SK-N-SH treated with all-trans-retinoic acid at 6 μM for 48 hours (cell line): ENCODE results near the gene SLC16A12.

ENCODE experiments used
- ATAC-seq: fragments of 200-7000 bp; cut with Tn5 transposase; 3 replicates; pipeline ENCODE4 v1.9.1; 2020; ENCODE audit warnings: mild to moderate bottlenecking, moderate library complexity
- BACH2 ChIP-seq: fragments of 250-450 bp; sonication (Bioruptor Pico); IDR thresholded peaks from 2 replicates; pipeline ENCODE4 v1.9.0; 2021; ENCODE audit warnings: mild to moderate bottlenecking, borderline replicate concordance
- CSDC2 ChIP-seq: fragments of 250-450 bp; sonication (Bioruptor Pico); IDR thresholded peaks from 2 replicates; pipeline ENCODE4 v1.5.0; 2020; ENCODE audit warnings: mild to moderate bottlenecking, moderate library complexity
- CSRNP3 ChIP-seq: fragments of 250-450 bp; sonication (Bioruptor Pico); IDR thresholded peaks from 2 replicates; pipeline ENCODE4 v1.5.1; 2021; ENCODE audit warnings: mild to moderate bottlenecking, moderate library complexity
- ESRRG ChIP-seq: fragments of 250-450 bp; sonication (Bioruptor Pico); IDR thresholded peaks from 2 replicates; pipeline ENCODE4 v1.6.1; 2021; ENCODE audit warnings: mild to moderate bottlenecking
- ISL1 ChIP-seq: fragments of 250-450 bp; sonication (Bioruptor Pico); IDR thresholded peaks from 2 replicates; pipeline ENCODE4 v2.1.2; 2022; ENCODE audit warnings: mild to moderate bottlenecking, moderate library complexity
- OSR1 ChIP-seq: fragments of 250-450 bp; sonication (Bioruptor Pico); IDR thresholded peaks from 2 replicates; pipeline ENCODE4 v1.8.0; 2022; ENCODE audit warnings: moderate library complexity, mild to moderate bottlenecking, inconsistent platforms
- PPARA ChIP-seq: fragments of 250-450 bp; sonication (Bioruptor Pico); IDR thresholded peaks from 2 replicates; pipeline ENCODE4 v1.5.0; 2020; ENCODE audit warnings: mild to moderate bottlenecking, borderline replicate concordance
- RARB ChIP-seq: fragments of 250-450 bp; sonication (Bioruptor Pico); IDR thresholded peaks from 2 replicates; pipeline ENCODE4 v1.8.0; 2021; ENCODE audit warnings: mild to moderate bottlenecking, moderate library complexity
- SNAI2 ChIP-seq: fragments of 250-450 bp; sonication (Bioruptor Pico); IDR thresholded peaks from 2 replicates; pipeline ENCODE4 v1.5.0; 2020; ENCODE audit warnings: mild to moderate bottlenecking, moderate library complexity
- TCF4 ChIP-seq: fragments of 250-450 bp; sonication (Bioruptor Pico); IDR thresholded peaks from 2 replicates; pipeline ENCODE4 v1.8.0; 2021; ENCODE audit warnings: mild to moderate bottlenecking, moderate library complexity, borderline replicate concordance
- TOX ChIP-seq: fragments of 250-450 bp; sonication (Bioruptor Pico); IDR thresholded peaks from 2 replicates; pipeline ENCODE4 v1.8.0; 2021; ENCODE audit warnings: mild to moderate bottlenecking, moderate library complexity, borderline replicate concordance
- ZC3H10 ChIP-seq: fragments of 250-450 bp; sonication (Bioruptor Pico); IDR thresholded peaks from 2 replicates; pipeline ENCODE4 v1.5.1; 2021; ENCODE audit warnings: mild to moderate bottlenecking, moderate library complexity
- ZFP3 ChIP-seq: fragments of 250-450 bp; sonication (Bioruptor Pico); IDR thresholded peaks from 2 replicates; pipeline ENCODE4 v1.5.0; 2020; ENCODE audit warnings: mild to moderate bottlenecking, moderate library complexity
- ZFP30 ChIP-seq: fragments of 450-650 bp; formaldehyde crosslinking; IDR thresholded peaks from 2 replicates; pipeline ENCODE4 v1.5.0; 2022; ENCODE audit warnings: mild to moderate bottlenecking, moderate library complexity
- ZNF565 ChIP-seq: fragments of 450-650 bp; formaldehyde crosslinking; conservative IDR thresholded peaks from 2 replicates; pipeline ENCODE4 v1.5.0; 2020; ENCODE audit warnings: low read depth, mild to moderate bottlenecking, moderate library complexity
- ZNF70 ChIP-seq: fragments of 450-650 bp; formaldehyde crosslinking; IDR thresholded peaks from 2 replicates; pipeline ENCODE4 v1.5.0; 2020; ENCODE audit warnings: mild to moderate bottlenecking, moderate library complexity
- ZNF8 ChIP-seq: fragments of 450-650 bp; formaldehyde crosslinking; IDR thresholded peaks from 2 replicates; pipeline ENCODE4 v1.5.0; 2020; ENCODE audit warnings: mild to moderate bottlenecking, moderate library complexity
- TF ChIP-seq, protein P1 (sequence below): fragments of 250-450 bp; sonication (Bioruptor Pico); IDR thresholded peaks from 2 replicates; pipeline ENCODE4 v1.5.0; 2020; ENCODE audit warnings: mild to moderate bottlenecking, moderate library complexity
- TF ChIP-seq, protein P2 (sequence below): fragments of 250-450 bp; sonication (Bioruptor Pico); IDR thresholded peaks from 2 replicates; pipeline ENCODE4 v1.8.0; 2021; ENCODE audit warnings: low read depth, mild to moderate bottlenecking, moderate library complexity, borderline replicate concordance
- TF ChIP-seq, protein P3 (sequence below): fragments of 250-450 bp; sonication (Bioruptor Pico); IDR thresholded peaks from 2 replicates; pipeline ENCODE4 v1.8.0; 2020; ENCODE audit warnings: mild to moderate bottlenecking, moderate library complexity, borderline replicate concordance

SLC16A12 gene

DNA sequence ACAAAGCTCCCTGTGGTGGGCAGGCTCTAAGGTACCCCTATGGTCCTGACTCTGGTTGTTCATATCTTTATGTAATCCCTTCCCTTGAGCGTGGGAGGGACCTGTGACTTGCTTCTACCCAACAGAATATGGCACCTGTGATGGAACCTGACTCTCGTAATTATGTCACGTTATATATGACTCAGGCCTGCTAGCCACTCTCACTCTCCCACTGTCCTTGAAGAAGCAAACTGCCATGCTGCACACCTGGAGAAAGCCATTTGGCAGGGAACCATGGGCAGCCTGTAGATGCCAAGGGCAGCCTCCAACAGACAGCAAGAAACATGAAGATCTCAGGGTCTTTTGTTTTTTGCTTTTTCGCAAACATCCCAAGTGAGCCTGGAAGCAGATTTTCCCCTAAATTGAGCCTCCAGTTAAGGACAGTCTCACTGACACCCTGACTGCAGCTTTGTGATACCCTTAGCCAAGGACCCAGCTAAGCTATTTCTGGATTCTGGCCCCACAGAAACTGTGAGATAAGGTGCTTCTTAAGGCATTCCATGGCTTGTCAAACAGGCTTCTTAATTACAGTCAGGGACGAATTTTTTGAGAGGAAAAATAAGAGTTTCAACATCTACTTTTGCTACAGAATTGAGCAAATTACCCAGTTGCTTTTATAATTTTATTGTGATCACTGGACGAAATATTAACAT lies 71.4 kb downstream of the SLC16A12 start:
- no peak for ATAC-seq
- TF ChIP-seq, protein P1, sequence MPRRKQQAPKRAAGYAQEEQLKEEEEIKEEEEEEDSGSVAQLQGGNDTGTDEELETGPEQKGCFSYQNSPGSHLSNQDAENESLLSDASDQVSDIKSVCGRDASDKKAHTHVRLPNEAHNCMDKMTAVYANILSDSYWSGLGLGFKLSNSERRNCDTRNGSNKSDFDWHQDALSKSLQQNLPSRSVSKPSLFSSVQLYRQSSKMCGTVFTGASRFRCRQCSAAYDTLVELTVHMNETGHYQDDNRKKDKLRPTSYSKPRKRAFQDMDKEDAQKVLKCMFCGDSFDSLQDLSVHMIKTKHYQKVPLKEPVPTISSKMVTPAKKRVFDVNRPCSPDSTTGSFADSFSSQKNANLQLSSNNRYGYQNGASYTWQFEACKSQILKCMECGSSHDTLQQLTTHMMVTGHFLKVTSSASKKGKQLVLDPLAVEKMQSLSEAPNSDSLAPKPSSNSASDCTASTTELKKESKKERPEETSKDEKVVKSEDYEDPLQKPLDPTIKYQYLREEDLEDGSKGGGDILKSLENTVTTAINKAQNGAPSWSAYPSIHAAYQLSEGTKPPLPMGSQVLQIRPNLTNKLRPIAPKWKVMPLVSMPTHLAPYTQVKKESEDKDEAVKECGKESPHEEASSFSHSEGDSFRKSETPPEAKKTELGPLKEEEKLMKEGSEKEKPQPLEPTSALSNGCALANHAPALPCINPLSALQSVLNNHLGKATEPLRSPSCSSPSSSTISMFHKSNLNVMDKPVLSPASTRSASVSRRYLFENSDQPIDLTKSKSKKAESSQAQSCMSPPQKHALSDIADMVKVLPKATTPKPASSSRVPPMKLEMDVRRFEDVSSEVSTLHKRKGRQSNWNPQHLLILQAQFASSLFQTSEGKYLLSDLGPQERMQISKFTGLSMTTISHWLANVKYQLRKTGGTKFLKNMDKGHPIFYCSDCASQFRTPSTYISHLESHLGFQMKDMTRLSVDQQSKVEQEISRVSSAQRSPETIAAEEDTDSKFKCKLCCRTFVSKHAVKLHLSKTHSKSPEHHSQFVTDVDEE: no peak
- no peak for TF ChIP-seq ZFP3 (CRISPR knock-in tag)
- TF ChIP-seq, all 23 proteins: peak for 0

DNA sequence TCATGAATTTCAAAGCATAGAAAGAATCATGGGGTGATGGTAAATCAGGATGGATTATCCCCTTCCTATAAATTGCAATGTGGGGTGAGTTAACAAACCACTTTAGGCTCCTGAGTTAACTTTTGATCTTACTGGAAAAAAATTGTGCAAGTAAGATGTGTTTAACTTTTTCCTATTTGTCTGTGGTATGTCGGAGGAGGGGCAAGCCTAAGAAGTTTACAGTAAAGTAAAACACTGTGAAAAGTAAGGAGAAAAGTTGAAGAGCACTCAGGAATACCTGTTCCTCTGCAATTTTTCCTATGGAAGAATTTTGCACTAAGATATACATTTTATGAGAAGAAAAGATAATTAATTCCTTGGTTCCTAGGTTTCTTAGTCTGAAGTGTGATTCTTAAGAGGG lies 76.6 kb downstream of the SLC16A12 start:
- TF ChIP-seq PPARA (CRISPR knock-in tag) (no peak), ZC3H10 (CRISPR knock-in tag) (no peak)
- peak; percentile 33; the same call in 2 of the 3 replicates for ATAC-seq

DNA sequence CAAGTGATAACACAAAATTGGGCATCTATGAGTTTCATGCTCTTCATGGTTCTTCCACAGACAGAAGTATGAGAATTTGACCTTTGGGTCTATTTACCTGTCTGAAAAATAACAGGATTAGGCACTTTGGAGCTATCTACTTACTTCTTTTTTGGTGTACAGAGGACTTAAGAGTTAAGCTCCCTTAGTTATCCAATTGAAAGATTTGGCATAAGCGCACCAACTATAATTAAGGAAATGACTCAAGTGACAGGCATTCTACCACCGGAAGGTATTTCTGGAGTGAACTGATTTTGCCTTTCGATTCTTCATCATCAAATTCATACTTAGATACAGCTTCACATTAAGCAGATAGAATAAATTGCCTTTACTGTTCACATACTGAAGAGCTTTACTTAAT lies 77.1 kb downstream of the SLC16A12 start:
- TF ChIP-seq CSDC2 (CRISPR knock-in tag): no peak
- no peak for TF ChIP-seq CSRNP3 (CRISPR knock-in tag)
- no peak for TF ChIP-seq OSR1 (CRISPR knock-in tag)
- TF ChIP-seq ZNF70 (CRISPR knock-in tag): no peak
- TF ChIP-seq PPARA (CRISPR knock-in tag): no peak
- TF ChIP-seq, protein P2, sequence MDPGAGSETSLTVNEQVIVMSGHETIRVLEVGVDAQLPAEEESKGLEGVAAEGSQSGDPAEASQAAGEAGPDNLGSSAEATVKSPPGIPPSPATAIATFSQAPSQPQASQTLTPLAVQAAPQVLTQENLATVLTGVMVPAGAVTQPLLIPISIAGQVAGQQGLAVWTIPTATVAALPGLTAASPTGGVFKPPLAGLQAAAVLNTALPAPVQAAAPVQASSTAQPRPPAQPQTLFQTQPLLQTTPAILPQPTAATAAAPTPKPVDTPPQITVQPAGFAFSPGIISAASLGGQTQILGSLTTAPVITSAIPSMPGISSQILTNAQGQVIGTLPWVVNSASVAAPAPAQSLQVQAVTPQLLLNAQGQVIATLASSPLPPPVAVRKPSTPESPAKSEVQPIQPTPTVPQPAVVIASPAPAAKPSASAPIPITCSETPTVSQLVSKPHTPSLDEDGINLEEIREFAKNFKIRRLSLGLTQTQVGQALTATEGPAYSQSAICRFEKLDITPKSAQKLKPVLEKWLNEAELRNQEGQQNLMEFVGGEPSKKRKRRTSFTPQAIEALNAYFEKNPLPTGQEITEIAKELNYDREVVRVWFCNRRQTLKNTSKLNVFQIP (CRISPR knock-in tag): no peak
- no peak for TF ChIP-seq ZNF565 (CRISPR knock-in tag)
- TF ChIP-seq ZNF8 (CRISPR knock-in tag): no peak
- ATAC-seq: peak; percentile 86

DNA sequence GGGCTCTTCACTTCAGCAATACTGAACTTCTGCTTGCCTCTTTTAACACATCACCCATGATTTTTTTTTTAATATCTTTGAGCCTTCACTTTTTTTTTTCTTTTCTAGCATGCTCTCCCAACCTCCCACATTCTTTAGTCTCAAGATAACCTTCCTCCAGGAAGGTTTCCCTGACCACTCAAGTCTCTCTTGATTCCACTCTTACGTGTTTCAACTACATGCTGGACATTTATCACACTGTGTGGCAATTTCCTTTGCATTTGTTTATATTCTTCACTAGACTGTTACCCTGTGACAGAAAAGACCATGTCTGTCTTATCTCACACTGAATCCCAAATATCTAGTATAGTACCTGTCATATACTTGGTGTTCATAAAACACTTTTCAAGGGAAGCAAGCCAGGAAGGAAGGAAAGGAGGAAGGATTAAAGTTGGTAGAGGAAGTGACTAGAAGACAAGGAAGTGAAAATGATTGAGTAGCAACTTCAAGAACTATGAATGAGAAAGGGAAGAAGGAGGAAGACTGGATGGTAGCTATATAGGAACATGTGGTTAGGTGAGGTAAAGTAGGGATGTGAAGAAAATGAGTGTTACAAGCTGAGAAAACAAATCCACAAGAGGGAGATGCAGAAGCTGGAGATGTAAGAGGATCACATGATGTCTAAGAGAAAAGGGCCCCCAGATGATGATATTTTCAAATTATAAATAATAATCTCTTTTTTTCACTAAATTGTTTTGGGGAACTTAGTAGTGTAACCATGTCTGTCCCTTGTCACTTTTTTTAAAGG lies 80.6 kb downstream of the SLC16A12 start:
- TF ChIP-seq OSR1 (CRISPR knock-in tag) (no peak), ISL1 (no peak), ZFP3 (CRISPR knock-in tag) (no peak), TOX (CRISPR knock-in tag) (no peak), BACH2 (CRISPR knock-in tag) (no peak), SNAI2 (CRISPR knock-in tag) (no peak), TCF4 (CRISPR knock-in tag) (no peak), ZNF70 (CRISPR knock-in tag) (no peak), ZC3H10 (CRISPR knock-in tag) (no peak), ZFP30 (CRISPR knock-in tag) (no peak), ESRRG (CRISPR knock-in tag) (no peak), ZNF565 (CRISPR knock-in tag) (no peak), RARB (no peak), ZNF8 (CRISPR knock-in tag) (no peak), CSDC2 (CRISPR knock-in tag) (no peak)
- TF ChIP-seq, protein P2 (CRISPR knock-in tag): no peak
- TF ChIP-seq, protein P1: no peak
- TF ChIP-seq, protein P3, sequence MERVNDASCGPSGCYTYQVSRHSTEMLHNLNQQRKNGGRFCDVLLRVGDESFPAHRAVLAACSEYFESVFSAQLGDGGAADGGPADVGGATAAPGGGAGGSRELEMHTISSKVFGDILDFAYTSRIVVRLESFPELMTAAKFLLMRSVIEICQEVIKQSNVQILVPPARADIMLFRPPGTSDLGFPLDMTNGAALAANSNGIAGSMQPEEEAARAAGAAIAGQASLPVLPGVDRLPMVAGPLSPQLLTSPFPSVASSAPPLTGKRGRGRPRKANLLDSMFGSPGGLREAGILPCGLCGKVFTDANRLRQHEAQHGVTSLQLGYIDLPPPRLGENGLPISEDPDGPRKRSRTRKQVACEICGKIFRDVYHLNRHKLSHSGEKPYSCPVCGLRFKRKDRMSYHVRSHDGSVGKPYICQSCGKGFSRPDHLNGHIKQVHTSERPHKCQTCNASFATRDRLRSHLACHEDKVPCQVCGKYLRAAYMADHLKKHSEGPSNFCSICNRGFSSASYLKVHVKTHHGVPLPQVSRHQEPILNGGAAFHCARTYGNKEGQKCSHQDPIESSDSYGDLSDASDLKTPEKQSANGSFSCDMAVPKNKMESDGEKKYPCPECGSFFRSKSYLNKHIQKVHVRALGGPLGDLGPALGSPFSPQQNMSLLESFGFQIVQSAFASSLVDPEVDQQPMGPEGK (CRISPR knock-in tag): no peak
- no peak for ATAC-seq
